Measurements from ENCODE around the gene ZHX3.

Gene ZHX3

DNA sequence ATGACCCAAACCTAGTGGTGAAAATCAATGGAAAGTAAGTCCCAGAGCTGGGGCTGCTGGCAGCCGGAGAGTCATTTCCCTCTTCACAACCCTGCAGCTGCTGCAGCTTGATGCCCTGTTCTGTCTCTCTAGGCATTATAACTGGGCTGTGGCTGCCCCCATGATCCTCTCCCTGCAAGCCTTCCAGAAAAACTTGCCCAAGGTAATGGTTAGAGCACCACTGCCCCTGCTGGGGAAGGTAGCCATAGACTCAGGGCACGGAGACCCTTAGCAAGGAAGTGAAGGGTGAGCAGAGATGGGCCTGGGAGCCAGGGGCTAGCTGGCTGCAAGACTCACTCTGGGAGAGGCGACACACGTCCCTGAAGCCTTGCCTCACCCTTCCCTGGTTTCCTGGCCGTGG is 35.1 kb upstream of the ZHX3 start:
- DNase-seq (ENCODE audit: low spot score): no peak

DNA sequence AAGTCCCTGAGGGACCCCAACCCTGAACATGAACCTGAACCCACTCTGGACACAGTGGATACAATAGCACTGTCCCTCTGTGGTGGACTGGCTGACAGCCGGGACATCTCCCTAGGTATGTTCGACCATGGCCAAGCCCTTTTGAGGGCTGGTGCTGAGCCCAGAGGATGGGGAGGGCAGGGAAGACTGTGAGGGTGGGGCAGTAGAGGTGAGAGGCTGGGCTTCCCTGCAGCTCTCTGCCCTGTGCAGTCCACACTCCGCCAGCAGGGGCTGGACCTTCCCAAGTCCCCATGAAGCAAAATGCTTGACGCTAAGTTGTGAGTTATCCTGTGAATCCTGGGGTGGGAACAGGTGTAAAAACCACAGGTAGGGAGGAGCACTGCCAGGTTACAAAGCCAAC is 34.6 kb upstream of the ZHX3 start:
- no peak for DNase-seq (ENCODE audit: low spot score)

DNA sequence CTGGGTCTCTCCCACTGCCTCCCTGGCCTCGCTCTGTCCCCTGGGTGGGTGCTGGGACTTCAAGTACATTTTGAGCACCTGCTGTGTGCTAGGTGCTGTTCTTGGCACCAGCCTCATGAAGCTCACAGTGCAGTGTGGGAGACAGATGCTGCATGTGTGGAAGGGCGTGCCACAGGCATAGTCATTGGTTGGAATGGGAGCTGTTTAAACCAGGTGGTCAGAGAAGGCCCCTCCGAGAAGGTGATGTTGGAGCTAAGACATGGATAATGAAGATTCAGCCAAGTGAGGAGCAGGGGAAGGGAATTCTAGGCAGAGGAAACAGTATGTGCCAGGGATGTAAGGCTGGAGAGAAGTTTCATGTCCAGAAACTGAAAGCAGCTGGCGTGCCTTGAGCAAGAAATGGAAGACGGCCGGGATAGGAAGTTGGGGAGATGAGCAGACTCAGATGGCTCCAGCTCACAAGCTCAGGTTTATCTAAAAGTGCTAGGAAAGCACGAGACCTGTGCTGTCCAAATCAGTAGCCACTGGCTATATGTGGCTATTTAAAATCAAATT is 33.0 kb upstream of the ZHX3 start:
- no peak for DNase-seq (ENCODE audit: low spot score)

GRCh38 chr20:41349943-41350342 is 32.4 kb upstream of the ZHX3 start:
- DNase-seq (ENCODE audit: low spot score): no peak

GRCh38 chr20:41349266-41349665 is 31.7 kb upstream of the ZHX3 start:
- no peak for DNase-seq (ENCODE audit: low spot score)

DNA sequence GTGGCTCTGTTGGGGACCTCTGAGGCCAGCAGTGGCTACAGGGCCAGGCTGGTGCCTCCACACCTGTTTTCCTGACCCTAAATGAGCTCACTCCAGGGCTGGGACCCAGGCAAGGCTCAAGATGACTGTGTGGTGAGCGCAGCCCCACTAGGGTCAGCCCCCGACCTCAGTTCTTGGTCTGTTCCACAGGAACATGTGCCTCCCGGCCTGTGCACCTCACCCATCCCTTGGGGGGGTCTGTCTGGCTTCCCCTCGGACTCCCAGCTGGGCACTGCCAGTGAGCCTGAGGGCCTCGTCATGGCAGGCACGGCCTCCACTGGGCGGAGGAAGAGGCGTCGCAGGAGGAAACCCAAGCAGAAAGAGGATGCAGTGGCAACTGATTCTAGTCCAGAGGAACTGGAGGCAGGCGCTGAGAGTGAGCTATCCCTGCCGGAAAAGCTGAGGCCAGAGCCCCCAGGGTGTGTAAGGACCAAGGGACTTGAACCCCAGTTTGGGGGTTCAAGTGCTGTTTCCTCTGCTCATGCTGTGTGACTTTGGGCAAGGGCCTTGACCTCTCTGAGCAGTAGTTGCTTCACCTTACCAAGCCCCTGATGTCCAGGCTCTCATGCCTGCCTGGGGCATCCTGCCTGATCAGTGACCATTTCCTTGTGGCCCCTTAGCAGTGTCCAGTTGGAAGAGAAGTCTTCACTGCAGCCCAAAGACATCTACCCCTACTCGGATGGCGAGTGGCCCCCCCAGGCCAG is 31.1 kb upstream of the ZHX3 start:
- no peak for DNase-seq (ENCODE audit: low spot score)

DNA sequence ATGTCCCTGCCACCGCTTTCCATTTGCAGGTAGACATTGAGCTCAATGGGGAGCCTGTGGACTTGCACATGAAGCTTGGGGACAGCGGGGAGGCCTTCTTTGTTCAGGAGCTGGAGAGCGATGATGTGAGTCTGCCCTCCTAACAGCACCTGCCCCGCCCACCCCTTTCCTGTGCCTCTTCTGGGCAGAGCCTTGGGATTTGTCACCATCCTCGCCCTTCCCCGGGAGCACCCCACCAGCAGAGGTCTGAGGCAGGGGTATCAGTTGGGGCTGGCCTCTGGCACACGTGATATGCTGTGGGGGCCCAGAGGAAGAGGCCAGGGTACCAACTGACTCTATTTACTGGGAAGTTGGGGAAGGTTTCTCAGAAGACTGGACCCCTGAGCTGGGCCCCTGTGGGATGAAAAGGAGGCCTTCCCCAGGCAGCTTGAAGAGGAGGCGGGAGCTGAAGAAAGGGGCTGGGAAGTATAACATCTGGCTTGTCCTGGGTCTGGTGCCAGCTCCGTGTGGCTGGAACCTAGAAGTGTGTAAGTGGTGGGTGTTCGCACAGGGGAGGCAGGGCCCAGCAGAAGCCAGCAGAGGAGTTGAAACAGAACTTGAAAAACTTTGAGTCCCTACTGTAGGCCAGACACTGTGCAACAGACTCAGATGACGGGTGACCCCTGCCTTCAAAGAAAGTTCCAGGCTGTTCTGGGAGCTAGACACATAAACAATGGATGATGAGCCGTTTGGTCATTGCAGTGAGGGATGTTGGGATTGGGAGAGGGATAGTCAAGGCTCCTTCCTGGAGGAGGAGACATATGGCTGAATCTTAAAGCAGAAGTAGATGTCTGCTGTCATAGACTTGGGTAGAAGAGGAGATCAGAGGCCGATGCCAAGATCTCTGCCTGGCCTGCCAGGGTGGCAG is 30.2 kb upstream of the ZHX3 start:
- no peak for DNase-seq (ENCODE audit: low spot score)

GRCh38 chr20:41345729-41346067 is 28.2 kb upstream of the ZHX3 start:
- no peak for DNase-seq (ENCODE audit: low spot score)

GRCh38 chr20:41344938-41345728 is 27.6 kb upstream of the ZHX3 start:
- no peak for DNase-seq (ENCODE audit: low spot score)

GRCh38 chr20:41344477-41344876 is 26.9 kb upstream of the ZHX3 start:
- no peak for DNase-seq (ENCODE audit: low spot score)

- no peak for DNase-seq (ENCODE audit: low spot score)
Measured at GRCh38 chr20:41342474-41343464, 25.2 kb upstream of the ZHX3 start.

- peak; percentile 88 for DNase-seq (ENCODE audit: low spot score)
Measured at GRCh38 chr20:41340327-41341055, 23.0 kb upstream of the ZHX3 start, which contains the start of gene LPIN3. LPIN3 (plus strand) TSS chr20:41340821; CDS start chr20:41345804, 4,983 bp downstream.

DNA sequence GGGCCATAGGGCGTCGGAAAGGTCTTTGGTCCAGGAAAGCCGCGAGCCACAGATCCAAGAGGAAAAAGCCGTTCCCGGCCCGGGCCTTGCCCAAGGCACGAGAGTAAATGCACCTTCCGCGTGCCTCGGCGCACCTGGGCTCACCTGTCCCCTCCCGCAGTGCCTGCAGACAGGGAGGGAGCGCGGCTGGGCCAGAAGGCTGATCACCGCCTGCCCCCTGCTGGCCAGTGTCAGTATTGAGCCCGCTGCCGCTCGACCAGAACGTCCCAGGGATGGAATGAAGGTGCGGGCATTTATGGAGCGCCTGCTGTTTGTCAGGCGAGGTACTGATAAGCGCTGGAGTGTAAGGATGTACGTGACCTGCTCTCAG is 22.4 kb upstream of the ZHX3 start:
- DNase-seq (ENCODE audit: low spot score): peak; percentile 82

DNA sequence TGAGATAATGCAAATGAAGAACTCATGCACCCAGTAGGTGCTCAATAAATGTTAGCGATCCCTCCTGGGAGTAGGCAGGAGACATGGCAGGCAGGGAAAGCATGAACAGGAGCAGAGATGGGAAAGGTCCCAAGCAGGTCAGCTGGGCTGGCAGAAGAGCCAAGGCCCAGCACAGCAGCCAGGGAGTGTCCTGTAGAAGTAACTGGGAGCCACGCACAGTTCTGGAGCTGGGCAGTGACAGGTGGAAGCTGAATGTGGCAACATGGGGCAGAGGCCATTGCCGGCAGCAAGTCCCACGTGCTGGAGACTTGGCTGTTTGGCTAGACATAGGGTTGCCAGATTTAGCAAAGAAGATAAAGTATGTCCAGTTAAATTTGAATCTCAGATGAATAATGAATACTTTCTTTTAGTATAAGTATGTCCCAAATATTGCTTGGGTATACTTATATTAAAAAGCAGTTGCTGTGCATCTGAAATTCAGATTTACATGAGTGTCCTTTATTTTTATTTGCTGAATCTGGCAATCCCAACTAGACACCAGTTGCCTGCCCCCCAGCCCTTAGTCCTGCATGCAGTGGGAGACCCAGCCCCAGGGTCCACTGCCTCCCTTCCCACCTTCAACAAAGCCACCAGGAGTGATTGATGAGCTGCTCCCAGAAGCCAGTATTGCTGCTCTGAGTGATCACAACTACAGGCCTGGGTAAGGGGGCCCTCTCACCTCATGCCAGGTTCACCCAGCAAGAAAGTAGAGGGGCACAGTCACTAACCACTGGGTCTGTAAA is 19.4 kb upstream of the ZHX3 start:
- no peak for DNase-seq (ENCODE audit: low spot score)

DNA sequence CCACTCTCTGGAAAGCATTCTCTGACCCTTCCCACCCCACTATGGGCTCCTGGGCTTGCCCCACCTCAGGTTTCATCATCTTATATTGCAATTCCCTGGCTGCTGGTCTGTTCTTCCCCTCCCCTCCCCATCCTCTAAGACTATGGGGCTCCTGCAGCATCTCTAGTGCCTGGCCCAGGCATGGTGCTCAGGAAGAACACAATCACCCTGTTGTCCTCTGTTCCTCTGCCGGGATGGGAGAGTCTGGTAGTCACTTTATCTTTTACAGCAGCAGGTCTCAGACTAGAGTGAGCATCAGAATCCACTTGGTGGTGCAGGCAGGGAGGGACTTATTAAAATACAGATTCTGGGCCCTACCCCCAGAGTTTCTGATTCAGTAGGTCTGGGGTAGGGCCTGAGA is 18.1 kb upstream of the ZHX3 start:
- no peak for DNase-seq (ENCODE audit: low spot score)

GRCh38 chr20:41334443-41335421 is 17.2 kb upstream of the ZHX3 start:
- peak; percentile 53 for DNase-seq (ENCODE audit: low spot score)

- no peak for DNase-seq (ENCODE audit: low spot score)
Measured at GRCh38 chr20:41334036-41334435, 16.5 kb upstream of the ZHX3 start.

DNA sequence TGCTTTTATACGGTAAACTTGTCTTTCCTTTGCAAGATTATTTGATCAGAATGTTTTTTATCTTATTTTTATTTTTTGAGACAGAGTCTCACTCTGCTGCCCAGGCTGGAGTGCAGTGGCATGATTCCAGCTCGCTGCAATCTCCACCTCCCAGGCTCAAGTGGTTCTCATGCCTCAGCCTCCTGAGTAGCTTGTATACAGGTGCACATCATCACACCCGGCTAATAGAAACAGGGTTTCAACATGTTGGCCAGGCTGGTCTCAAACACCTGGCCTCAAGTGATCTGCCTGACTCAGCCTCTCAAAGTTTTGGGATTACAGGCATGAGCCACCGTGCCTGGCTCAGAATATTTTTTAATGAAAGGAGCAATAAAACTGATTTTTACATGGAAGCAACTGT is 14.2 kb upstream of the ZHX3 start:
- DNase-seq (ENCODE audit: low spot score): no peak
